GM12878 (cell line): ENCODE results near the gene PCP2. TPM values are rescaled to one million over a fixed set of nuclear protein-coding genes. Genes with fewer than 3 reads are reported as not detected.

Source experiments
- ATAC-seq: fragments of 200-7000 bp; cut with Tn5 transposase; 3 replicates; pipeline ENCODE4 v1.9.1; 2020; ENCODE audit warnings: mild to moderate bottlenecking, moderate library complexity
- BruUV-seq: library from RNA; stranded (reverse); fragments of 400-500 nt; replicated peaks from 2 replicates; lab custom pipeline; 2021; lab: Mats Ljungman, UMichigan
- CTCF ChIA-PET: fragments of 300-600 bp; sonication (Branson Sonifier 250); formaldehyde crosslinking; extraction: SDS; loops from one replicate; lab custom pipeline; 2021; ENCODE audit warnings: inconsistent platforms; lab: Yijun Ruan, JAX
- POLR2A ChIA-PET: fragments of 350-600 bp; formaldehyde crosslinking; extraction: SDS; loops from one replicate; lab custom pipeline; 2021; ENCODE audit warnings: inconsistent platforms; lab: Charles Lee
- RAD21 ChIA-PET: fragments of 300-600 bp; sonication (Branson Sonifier 250); formaldehyde crosslinking; loops from one replicate; lab custom pipeline; 2023; ENCODE audit warnings: antibody characterized with exemption; ENCODE audit not compliant: unreplicated experiment; lab: Charles Lee
- SMC1A ChIA-PET: fragments of 300-600 bp; sonication (Branson Sonifier 250); formaldehyde crosslinking; loops from one replicate; lab custom pipeline; 2023; ENCODE audit not compliant: unreplicated experiment, uncharacterized antibody; lab: Charles Lee
- DNase-seq: peaks from one replicate; pipeline ENCODE4 v3.0.0-alpha.2; 2011; ENCODE audit warnings: low read depth, low spot score
- FAIRE-seq: peaks from 3 replicates; lab custom pipeline; 2011; peaks lifted over from hg19 to GRCh38; lab: Jason Lieb, UNC
- H2AFZ ChIP-seq: 2 replicates; pipeline ENCODE4 v1.6.0; 2011; ENCODE audit warnings: low read depth, low read length, control low read depth; ENCODE audit not compliant: control insufficient read depth
- H3K27ac ChIP-seq: 2 replicates; pipeline ENCODE4 v1.5.1; 2011; ENCODE audit warnings: control low read depth; ENCODE audit not compliant: control insufficient read depth, insufficient read depth
- H3K27me3 ChIP-seq, 2 experiments: replicated peaks in 1 of 2; 2 replicates each; pipeline versions ENCODE4 v1.6.0 to v1.6.1; 2011; ENCODE audit warnings: low read length in 1 of 2; ENCODE audit not compliant: control insufficient read depth in 2 of 2, insufficient read depth in 2 of 2
- H3K36me3 ChIP-seq, 2 experiments: 2 replicates each; pipeline ENCODE4 v1.5.1; 2011; ENCODE audit warnings: low read length in 1 of 2; ENCODE audit not compliant: control insufficient read depth in 2 of 2, insufficient read depth in 2 of 2
- H3K4me1 ChIP-seq: 2 replicates; pipeline ENCODE4 v1.6.1; 2011; ENCODE audit warnings: mild to moderate bottlenecking, low read length, moderate library complexity, mixed read lengths; ENCODE audit not compliant: control insufficient read depth, insufficient read depth
- H3K4me2 ChIP-seq: 2 replicates; pipeline ENCODE4 v1.6.0; 2011; ENCODE audit warnings: control low read depth; ENCODE audit not compliant: control insufficient read depth, insufficient read depth
- H3K4me3 ChIP-seq: fragments of 200-600 bp; sonication (generic); 2 replicates; pipeline ENCODE4 v1.5.1; 2016
- H3K79me2 ChIP-seq: 2 replicates; pipeline ENCODE4 v1.6.0; 2011; ENCODE audit warnings: low read length; ENCODE audit not compliant: control insufficient read depth, insufficient read depth
- H3K9ac ChIP-seq: 2 replicates; pipeline ENCODE4 v1.8.0; 2011; ENCODE audit warnings: low read length, control low read depth, mixed read lengths; ENCODE audit not compliant: control insufficient read depth, insufficient read depth
- H3K9me3 ChIP-seq: replicated peaks from 3 replicates; pipeline ENCODE4 v1.5.1; 2011; ENCODE audit warnings: mild to moderate bottlenecking, low read length; ENCODE audit not compliant: control insufficient read depth, insufficient read depth
- H4K20me1 ChIP-seq: 2 replicates; pipeline ENCODE4 v1.6.0; 2011; ENCODE audit not compliant: control insufficient read depth, insufficient read depth
- HDAC2 ChIP-seq: fragments of 200-600 bp; sonication (generic); IDR thresholded peaks from 2 replicates; pipeline ENCODE4 v1.6.1; 2017
- KDM1A ChIP-seq: fragments of 200-600 bp; sonication (generic); IDR thresholded peaks from 2 replicates; pipeline ENCODE4 v1.6.1; 2016; ENCODE audit warnings: borderline replicate concordance
- MLLT1 ChIP-seq: fragments of 450-650 bp; IDR thresholded peaks from 2 replicates; pipeline ENCODE4 v1.6.1; 2016; ENCODE audit warnings: mild to moderate bottlenecking
- PML ChIP-seq: IDR thresholded peaks from 2 replicates; pipeline ENCODE4 v1.6.1; 2012; ENCODE audit warnings: low read length, inconsistent platforms
- RAD21 ChIP-seq: IDR thresholded peaks from 2 replicates; pipeline ENCODE4 v1.6.1; 2011; ENCODE audit warnings: mild to moderate bottlenecking, low read depth, low read length, moderate library complexity; ENCODE audit not compliant: insufficient read depth
- RB1 ChIP-seq: fragments of 450-650 bp; formaldehyde crosslinking; IDR thresholded peaks from 2 replicates; pipeline ENCODE4 v1.6.1; 2017; ENCODE audit warnings: mild to moderate bottlenecking, borderline replicate concordance
- RBBP5 ChIP-seq: fragments of 200-600 bp; sonication (generic); conservative IDR thresholded peaks from 2 replicates; pipeline ENCODE4 v1.6.1; 2016
- SKIL ChIP-seq: fragments of 450-650 bp; IDR thresholded peaks from 2 replicates; pipeline ENCODE4 v1.6.1; 2017; ENCODE audit warnings: mild to moderate bottlenecking, low read depth, inconsistent platforms; ENCODE audit not compliant: poor library complexity, severe bottlenecking
- ZNF592 ChIP-seq: fragments of 450-650 bp; IDR thresholded peaks from 2 replicates; pipeline ENCODE4 v1.6.1; 2017; ENCODE audit warnings: mild to moderate bottlenecking, moderate library complexity
- ZNF687 ChIP-seq: fragments of 450-650 bp; IDR thresholded peaks from 2 replicates; pipeline ENCODE4 v1.6.1; 2017; ENCODE audit warnings: mild to moderate bottlenecking, moderate library complexity
- WGBS: methylation state at CpG from one replicate; pipeline ENCODE4 v1.1.6; 2016; ENCODE audit warnings: low lambda C conversion rate; ENCODE audit not compliant: insufficient replicate concordance, insufficient coverage; ENCODE audit errors: missing lambda C conversion rate; 5-methylcytosine and 5-hydroxymethylcytosine counted together
- in situ Hi-C: fragments of 300-500 bp; cut with MboI; formaldehyde crosslinking; loops from 9 replicates; pipeline ENCODE4 v1.14.3; 2018; ENCODE audit warnings: mixed read lengths
- intact Hi-C: fragments of 100-400 bp; cut with micrococcal nuclease; formaldehyde crosslinking; loops from one replicate; pipeline ENCODE4 v1.14.2; 2022; ENCODE audit not compliant: unreplicated experiment
- polyA plus RNA-seq, 11 experiments: library from polyadenylated mRNA; depleted of rRNA in 4 of 11; unstranded in 6 of 11; stranded (reverse) in 5 of 11; fragments of >200 nt; fragmentation: Nextera tagmentation in 4 of 11; fragmentation: Illumina TruSeq in 1 of 11; extraction: Ambion mirVana in 4 of 11; extraction: Trizol in 1 of 11; gene quantifications; 1 replicate in 1 of 11; 2 replicates in 10 of 11; pipeline versions ENCODE4 v1.2.1 to v1.2.3, GENCODE V29; 2011 to 2016; ENCODE audit warnings: inconsistent platforms in 2 of 11, missing spikeins in 2 of 11, low read depth in 1 of 11
- total RNA-seq, 4 experiments: library from RNA; depleted of rRNA in 3 of 4; stranded (reverse); fragments of >200 nt in 3 of 4; fragmentation: Illumina TruSeq in 1 of 4; extraction: Trizol in 1 of 4; gene quantifications; 2 replicates each; pipeline versions ENCODE4 v1.2.1 to v1.2.3, GENCODE V29; 2013 to 2021

Gene PCP2
- total and polyA plus RNA-seq, 10 of the 15 experiments (the other 5 are each of a cell fraction or from before 2014, with no cell fraction given): 0.10 to 0.62 (median 0.31) TPM; not detected in 5

- TF ChIP-seq ZNF592: no peak
These were observed 30.2 kb upstream of the PCP2 start (continued) for GRCh38 chr19:7663706-7664105.

GRCh38 chr19:7662657-7663056 lies 29.1 kb upstream of the PCP2 start:
- peaks cover 10% of the 10 kb centered on the region for H3K4me1 ChIP-seq
- 69% methylated on average over 14 of the region's 14 CpGs for WGBS
- H3K27me3 ChIP-seq: no peaks in the 10 kb centered on the region
- no peaks in the 10 kb centered on the region for H4K20me1 ChIP-seq
- H3K4me3 ChIP-seq: no peak overlapping the region
- in situ Hi-C loops (no loop called here), intact Hi-C loops (no loop called here)
- no peak overlapping the region for H3K27ac ChIP-seq
- H3K9ac ChIP-seq: no peak overlapping the region
- no peak overlapping the region for H2AFZ ChIP-seq
- no peaks in the 10 kb centered on the region for H3K36me3 ChIP-seq
- no peak overlapping the region for H3K4me2 ChIP-seq
- FAIRE-seq (no peak), DNase-seq (no peak), ATAC-seq (no peak)
- ChIA-PET CTCF (no interaction called here), POLR2A (interaction anchor here (0.6 kb wide), 1 partner anchor 872 kb away, joined by 3 read pairs; no protein-coding TSS in a partner anchor), SMC1A (interaction anchor here (0.6 kb wide), 1 partner anchor 574 kb away, joined by 3 read pairs; no protein-coding TSS in a partner anchor), RAD21 (no interaction called here)
- no peaks in the 10 kb centered on the region for H3K9me3 ChIP-seq
- BruUV-seq: no TSS peak
- no peaks in the 10 kb centered on the region for H3K79me2 ChIP-seq
- TF ChIP-seq ZNF687 (no peak), KDM1A (no peak), RAD21 (no peak), MLLT1 (no peak), RBBP5 (no peak), SKIL (no peak), RB1 (no peak), HDAC2 (no peak), PML (no peak)
